ENCODE measurements around the gene NHLRC3.

GRCh38 chr13:39052944-39053343 is 14.7 kb downstream of the NHLRC3 start:
- no peak for TF ChIP-seq GATA2 (IDR thresholded peaks at IDR 0.05; ENCODE audit: low read depth, low read length)
- TF ChIP-seq GATA3 (IDR thresholded peaks at IDR 0.05; ENCODE audit: low read depth, low read length), result no peak

Measured in SH-SY5Y (cell line).